Neural progenitor cell (in vitro differentiated cells): Measurements from ENCODE around the gene CES5A. TPM values are rescaled to one million over a fixed set of nuclear protein-coding genes. Genes with fewer than 3 reads are reported as not detected.
"Not testable (repeated sequence)": the region's sequence is repeated elsewhere in the genome, so short reads cannot be mapped to it uniquely, and the experiment has no call there.

Experiments used
- DNase-seq: peaks from one replicate; pipeline ENCODE4 v3.0.0-alpha.2; 2016; ENCODE audit warnings: low spot score
- H2AFZ ChIP-seq: fragments of 200-600 bp; sonication (generic); replicated peaks from 2 replicates; pipeline ENCODE4 v1.6.1; 2016; ENCODE audit warnings: antibody characterized with exemption
- H3F3A ChIP-seq: fragments of 200-600 bp; sonication (generic); 2 replicates; pipeline ENCODE4 v1.6.1; 2016; ENCODE audit warnings: antibody characterized with exemption, low read depth
- H3K27ac ChIP-seq: fragments of 200-600 bp; sonication (generic); 2 replicates; pipeline ENCODE4 v1.5.1; 2016; ENCODE audit warnings: mild to moderate bottlenecking
- H3K27me3 ChIP-seq: fragments of 200-600 bp; sonication (generic); 2 replicates; pipeline ENCODE4 v1.6.1; 2016; ENCODE audit warnings: mild to moderate bottlenecking, moderate library complexity
- H3K36me3 ChIP-seq: fragments of 200-600 bp; sonication (generic); 2 replicates; pipeline ENCODE4 v1.5.1; 2016
- H3K4me1 ChIP-seq: fragments of 200-600 bp; sonication (generic); 2 replicates; pipeline ENCODE4 v1.6.1; 2016; ENCODE audit warnings: mixed run types
- H3K4me2 ChIP-seq: fragments of 200-600 bp; sonication (generic); 2 replicates; pipeline ENCODE4 v1.6.1; 2016
- H3K4me3 ChIP-seq: fragments of 200-600 bp; sonication (generic); 2 replicates; pipeline ENCODE4 v1.5.1; 2016
- H3K79me2 ChIP-seq: fragments of 200-600 bp; sonication (generic); 2 replicates; pipeline ENCODE4 v1.6.1; 2016; ENCODE audit warnings: low read depth
- H3K9ac ChIP-seq: fragments of 200-600 bp; sonication (generic); 2 replicates; pipeline ENCODE4 v1.6.1; 2016
- H3K9me3 ChIP-seq: fragments of 200-600 bp; sonication (generic); 2 replicates; pipeline ENCODE4 v1.5.1; 2016; ENCODE audit warnings: low read depth
- H4K20me1 ChIP-seq: fragments of 200-600 bp; sonication (generic); 2 replicates; pipeline ENCODE4 v1.6.1; 2016; ENCODE audit warnings: low read depth
- H3K27ac Mint-ChIP-seq: 3 replicates; pipeline ENCODE4 v1.8.0; 2021; ENCODE audit warnings: mixed read lengths
- H3K27me3 Mint-ChIP-seq: 2 replicates; pipeline ENCODE4 v1.8.0; 2022; ENCODE audit warnings: low read depth, mild to moderate bottlenecking, inconsistent platforms, moderate library complexity, mixed read lengths; ENCODE audit not compliant: insufficient read depth
- H3K36me3 Mint-ChIP-seq: 3 replicates; pipeline ENCODE4 v1.8.0; 2021; ENCODE audit warnings: mixed read lengths
- H3K4me1 Mint-ChIP-seq: 3 replicates; pipeline ENCODE4 v1.8.0; 2021; ENCODE audit warnings: mixed read lengths
- H3K4me3 Mint-ChIP-seq: 3 replicates; pipeline ENCODE4 v1.8.0; 2021; ENCODE audit warnings: mild to moderate bottlenecking, moderate library complexity, mixed read lengths
- H3K9me3 Mint-ChIP-seq: 3 replicates; pipeline ENCODE4 v1.8.0; 2020; ENCODE audit warnings: mixed read lengths
- EZH2 ChIP-seq: fragments of 200-600 bp; sonication (generic); IDR thresholded peaks from 2 replicates; pipeline ENCODE4 v1.6.1; 2017; ENCODE audit warnings: antibody characterized with exemption, mild to moderate bottlenecking, moderate library complexity
- EZH2phosphoT487 ChIP-seq: fragments of 200-600 bp; sonication (generic); IDR thresholded peaks from 2 replicates; pipeline ENCODE4 v1.6.1; 2017; ENCODE audit warnings: antibody characterized with exemption
- total RNA-seq: library from RNA; depleted of rRNA; stranded (reverse); fragments of >200 nt; gene quantifications from 2 replicates; pipeline ENCODE4 v1.2.3, GENCODE V29; 2015; ENCODE audit warnings: low replicate concordance
- TF ChIP-seq, protein P1 (sequence below): fragments of 200-600 bp; sonication (generic); IDR thresholded peaks from 2 replicates; pipeline ENCODE4 v1.5.1; 2017; ENCODE audit warnings: antibody characterized with exemption, mild to moderate bottlenecking

CES5A gene
- total RNA-seq, 1 donor from 2014 or later = not detected

DNA sequence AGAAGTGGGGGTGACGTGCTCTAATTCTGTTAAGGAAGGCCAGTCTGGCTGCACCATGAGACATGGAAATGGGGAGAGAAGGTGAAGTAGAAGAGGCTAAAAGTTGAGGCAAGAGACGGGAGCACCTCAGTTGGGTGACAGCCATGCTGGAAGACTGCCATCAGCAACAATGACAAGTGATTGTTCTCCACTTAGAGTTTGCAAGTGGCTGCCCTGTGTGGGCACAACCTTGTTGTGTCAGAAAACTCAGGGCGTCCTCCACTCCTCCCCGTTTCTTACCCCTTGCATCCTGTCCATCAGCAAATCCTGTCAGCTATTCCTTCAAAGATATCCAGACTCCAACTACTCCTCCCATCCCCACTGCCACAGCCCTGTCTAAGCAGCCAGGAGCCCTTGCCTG is 59.9 kb downstream of the CES5A start:
- peaks cover 8% of the 10 kb centered on the region for H3K27me3 Mint-ChIP-seq
- Histone ChIP-seq H3K9ac (no peak overlapping the region), H3K4me1 (no peaks in the 10 kb centered on the region), H3K9me3 (no peaks in the 10 kb centered on the region), H3K4me3 (no peak overlapping the region), H3K36me3 (no peaks in the 10 kb centered on the region), H3K79me2 (no peaks in the 10 kb centered on the region), H2AFZ (no peak overlapping the region), H3K27ac (no peak overlapping the region), H3K4me2 (no peak overlapping the region), H3K27me3 (no peaks in the 10 kb centered on the region), H4K20me1 (no peaks in the 10 kb centered on the region), H3F3A (no peaks in the 10 kb centered on the region)
- no peaks in the 10 kb centered on the region for H3K36me3 Mint-ChIP-seq
- DNase-seq = no peak
- H3K9me3 Mint-ChIP-seq = no peaks in the 10 kb centered on the region
- no peaks in the 10 kb centered on the region for H3K4me1 Mint-ChIP-seq
- no peak overlapping the region for H3K4me3 Mint-ChIP-seq
- H3K27ac Mint-ChIP-seq = no peak overlapping the region
- TF ChIP-seq, protein P1, sequence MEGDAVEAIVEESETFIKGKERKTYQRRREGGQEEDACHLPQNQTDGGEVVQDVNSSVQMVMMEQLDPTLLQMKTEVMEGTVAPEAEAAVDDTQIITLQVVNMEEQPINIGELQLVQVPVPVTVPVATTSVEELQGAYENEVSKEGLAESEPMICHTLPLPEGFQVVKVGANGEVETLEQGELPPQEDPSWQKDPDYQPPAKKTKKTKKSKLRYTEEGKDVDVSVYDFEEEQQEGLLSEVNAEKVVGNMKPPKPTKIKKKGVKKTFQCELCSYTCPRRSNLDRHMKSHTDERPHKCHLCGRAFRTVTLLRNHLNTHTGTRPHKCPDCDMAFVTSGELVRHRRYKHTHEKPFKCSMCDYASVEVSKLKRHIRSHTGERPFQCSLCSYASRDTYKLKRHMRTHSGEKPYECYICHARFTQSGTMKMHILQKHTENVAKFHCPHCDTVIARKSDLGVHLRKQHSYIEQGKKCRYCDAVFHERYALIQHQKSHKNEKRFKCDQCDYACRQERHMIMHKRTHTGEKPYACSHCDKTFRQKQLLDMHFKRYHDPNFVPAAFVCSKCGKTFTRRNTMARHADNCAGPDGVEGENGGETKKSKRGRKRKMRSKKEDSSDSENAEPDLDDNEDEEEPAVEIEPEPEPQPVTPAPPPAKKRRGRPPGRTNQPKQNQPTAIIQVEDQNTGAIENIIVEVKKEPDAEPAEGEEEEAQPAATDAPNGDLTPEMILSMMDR = no peak
- no peak for TF ChIP-seq EZH2
- TF ChIP-seq EZH2phosphoT487 = no peak

DNA sequence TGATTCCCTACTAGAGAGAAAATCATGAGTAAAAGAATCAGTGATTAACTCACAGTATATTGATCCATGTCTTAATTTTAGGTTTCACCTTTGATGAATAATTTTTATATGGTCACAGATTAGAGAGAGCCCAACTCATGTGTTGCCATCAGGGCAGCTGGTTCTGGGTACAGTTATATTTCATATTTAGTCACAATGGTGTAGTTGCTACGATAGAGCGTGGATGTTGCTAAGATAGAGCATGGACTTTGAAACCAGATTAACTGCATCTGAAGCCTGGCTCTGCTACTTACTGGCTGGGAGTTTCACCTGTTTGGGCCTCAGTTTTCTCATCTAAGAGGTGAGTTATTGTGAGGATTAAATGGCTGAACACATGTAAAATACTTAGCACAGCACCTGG is 61.0 kb downstream of the CES5A start:
- not testable (repeated sequence) for H3K4me1 Mint-ChIP-seq, H3K9me3 Mint-ChIP-seq, H2AFZ ChIP-seq, H3K9ac ChIP-seq, H3K4me3 Mint-ChIP-seq, H3F3A ChIP-seq, H3K4me2 ChIP-seq, DNase-seq, H3K4me3 ChIP-seq, H3K27me3 ChIP-seq, H3K36me3 Mint-ChIP-seq, H3K4me1 ChIP-seq, H3K79me2 ChIP-seq, H3K27me3 Mint-ChIP-seq, H3K27ac ChIP-seq, H4K20me1 ChIP-seq, H3K27ac Mint-ChIP-seq, H3K9me3 ChIP-seq, H3K36me3 ChIP-seq

DNA sequence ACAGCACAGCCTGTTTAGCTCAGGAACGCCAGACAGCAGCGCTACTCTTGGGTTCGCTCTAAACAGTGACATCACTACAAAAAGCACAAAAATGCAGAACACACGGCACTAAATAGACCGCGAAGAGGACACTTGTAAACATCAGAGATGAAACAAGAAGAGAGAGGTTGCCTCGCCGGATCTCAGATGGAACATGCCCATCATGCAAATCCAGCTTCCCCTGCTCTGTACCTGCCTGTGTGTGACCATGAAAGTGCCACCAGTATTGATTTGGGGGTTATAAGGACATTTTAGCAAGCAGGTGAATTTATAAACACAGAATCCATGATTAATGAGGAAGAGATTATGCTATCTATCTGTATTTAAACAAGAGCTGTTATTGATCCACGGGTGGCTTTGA is 61.4 kb downstream of the CES5A start:
- not testable (repeated sequence) for H3K4me3 ChIP-seq, H3K27me3 ChIP-seq, H3K9me3 Mint-ChIP-seq, H3K4me3 Mint-ChIP-seq, H3F3A ChIP-seq, H3K27me3 Mint-ChIP-seq, H3K27ac ChIP-seq, H3K9me3 ChIP-seq, H3K4me1 Mint-ChIP-seq, H3K79me2 ChIP-seq, DNase-seq, H3K9ac ChIP-seq, H3K27ac Mint-ChIP-seq, H4K20me1 ChIP-seq, H3K4me1 ChIP-seq, H3K36me3 ChIP-seq, H3K36me3 Mint-ChIP-seq, H2AFZ ChIP-seq, H3K4me2 ChIP-seq

DNA sequence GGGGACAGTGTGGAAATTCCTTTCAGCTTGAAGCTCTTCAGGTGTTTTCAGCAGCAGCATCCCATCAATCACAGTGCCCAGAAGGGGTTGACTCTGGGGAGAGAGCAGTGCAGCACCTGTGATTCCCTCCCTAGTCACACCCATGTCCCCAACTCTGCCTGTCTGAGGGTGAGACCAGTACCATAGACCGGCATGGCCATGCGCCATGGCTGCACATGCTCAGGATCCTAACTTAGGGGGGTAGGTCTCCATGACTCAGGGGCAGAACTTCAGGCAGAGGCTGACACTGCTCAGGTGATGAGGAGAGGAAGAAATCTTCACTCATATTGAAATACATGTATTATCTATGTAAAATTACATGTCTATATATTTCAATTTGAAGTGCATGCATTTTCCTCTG is 62.2 kb downstream of the CES5A start:
- H3K4me2 ChIP-seq = no peak overlapping the region
- no peak for TF ChIP-seq EZH2
- no peak for TF ChIP-seq EZH2phosphoT487
- H3K79me2 ChIP-seq = no peaks in the 10 kb centered on the region
- Mint-ChIP-seq H3K36me3 (no peaks in the 10 kb centered on the region), H3K4me1 (no peaks in the 10 kb centered on the region), H3K27ac (no peak overlapping the region), H3K27me3 (peaks cover 8% of the 10 kb centered on the region), H3K9me3 (no peaks in the 10 kb centered on the region), H3K4me3 (no peak overlapping the region)
- no peaks in the 10 kb centered on the region for H3K36me3 ChIP-seq
- no peaks in the 10 kb centered on the region for H4K20me1 ChIP-seq
- no peak for DNase-seq
- H2AFZ ChIP-seq = no peak overlapping the region
- no peaks in the 10 kb centered on the region for H3K27me3 ChIP-seq
- no peak overlapping the region for H3K27ac ChIP-seq
- H3K9me3 ChIP-seq = no peaks in the 10 kb centered on the region
- H3K4me1 ChIP-seq = no peaks in the 10 kb centered on the region
- H3F3A ChIP-seq = no peaks in the 10 kb centered on the region
- H3K4me3 ChIP-seq = no peak overlapping the region
- no peak overlapping the region for H3K9ac ChIP-seq

GRCh38 chr16:55811811-55812210 is 63.4 kb downstream of the CES5A start:
- Mint-ChIP-seq H3K36me3 (no peaks in the 10 kb centered on the region), H3K27me3 (peaks cover 5% of the 10 kb centered on the region), H3K4me1 (no peaks in the 10 kb centered on the region), H3K9me3 (no peaks in the 10 kb centered on the region), H3K27ac (no peak overlapping the region), H3K4me3 (no peak overlapping the region)
- H3F3A ChIP-seq = no peaks in the 10 kb centered on the region
- no peaks in the 10 kb centered on the region for H4K20me1 ChIP-seq
- no peak overlapping the region for H2AFZ ChIP-seq
- no peaks in the 10 kb centered on the region for H3K4me1 ChIP-seq
- no peak overlapping the region for H3K27ac ChIP-seq
- no peak for DNase-seq
- H3K79me2 ChIP-seq = no peaks in the 10 kb centered on the region
- no peak overlapping the region for H3K9ac ChIP-seq
- no peak overlapping the region for H3K4me3 ChIP-seq
- H3K4me2 ChIP-seq = no peak overlapping the region
- H3K27me3 ChIP-seq = no peaks in the 10 kb centered on the region
- H3K9me3 ChIP-seq = no peaks in the 10 kb centered on the region
- no peak for TF ChIP-seq EZH2
- no peak for TF ChIP-seq EZH2phosphoT487
- TF ChIP-seq, protein P1 = no peak
- no peaks in the 10 kb centered on the region for H3K36me3 ChIP-seq
